ENCODE results near the gene CA12. TPM values are rescaled to one million over a fixed set of nuclear protein-coding genes. Genes with fewer than 3 reads are reported as not detected.
A peak's percentile ranks its signal among the peaks of the same experiment; 100 is the strongest.

Gene CA12
- total and polyA plus RNA-seq, 2 of the 8 experiments (the other 6 are each of a cell fraction or from before 2014, with no cell fraction given) = 4.7 to 4.9 TPM

DNA sequence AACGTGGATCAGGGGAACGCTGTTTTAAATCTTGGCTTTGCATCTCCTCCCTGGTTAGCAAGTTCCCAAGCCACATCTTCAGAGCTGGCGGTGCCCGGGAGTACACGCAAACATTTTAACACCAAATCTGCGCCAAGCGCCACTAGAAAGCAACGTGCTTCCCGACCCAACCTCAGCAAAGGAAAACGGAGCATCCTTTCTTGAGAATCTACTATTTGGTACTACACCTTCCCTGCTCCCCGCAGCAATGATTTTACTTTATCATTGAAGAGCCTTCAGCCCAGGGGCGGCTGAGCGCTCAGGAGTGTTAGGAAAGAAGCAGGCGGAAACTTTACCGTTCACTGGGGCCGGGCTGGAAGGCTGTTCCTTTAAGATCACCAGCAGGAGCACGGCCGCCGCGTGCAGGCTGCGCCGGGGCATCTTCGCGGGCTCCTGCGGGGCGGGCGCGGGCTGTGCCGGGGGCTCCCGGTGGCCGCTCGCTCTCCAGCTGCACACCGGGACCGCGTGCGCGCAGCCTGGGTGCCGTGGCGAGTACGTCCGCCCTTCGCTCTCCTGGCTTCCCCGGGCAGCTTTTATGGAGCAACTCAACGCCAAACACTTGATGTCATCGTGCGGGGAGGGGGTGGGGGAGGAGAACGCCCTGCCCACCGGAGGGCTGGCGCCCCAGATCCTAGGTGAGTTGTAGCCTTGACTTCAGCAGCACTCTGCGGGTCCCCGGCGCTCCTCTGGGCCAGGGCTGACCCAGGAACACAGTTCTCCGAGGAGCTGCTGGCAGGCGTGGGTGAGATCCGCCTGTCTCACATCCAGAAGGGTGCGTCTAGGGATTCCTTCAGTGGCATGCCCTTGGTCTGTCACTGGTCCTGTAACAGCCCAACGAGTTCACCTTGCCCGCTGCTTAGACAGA, at the start of gene CA12 (continued):
- no peak for TF ChIP-seq CHD7 (IDR thresholded peaks at IDR 0.05; ENCODE audit: insufficient replicate concordance, low read length)
- TF ChIP-seq RBBP5 (IDR thresholded peaks at IDR 0.05; ENCODE audit: borderline replicate concordance, low read depth, low read length) = peak; percentile 87; the same call in 1 of the 2 replicates
- no peak for TF ChIP-seq CHD1 (IDR thresholded peaks at IDR 0.05; ENCODE audit: low read depth, low read length)
- no peak for TF ChIP-seq CBX8 (IDR thresholded peaks at IDR 0.05; ENCODE audit: borderline replicate concordance, low read depth, low read length)
- no peak for TF ChIP-seq HDAC6 (IDR thresholded peaks at IDR 0.05; ENCODE audit: low read depth, low read length)
- TF ChIP-seq EP300 (IDR thresholded peaks at IDR 0.05; ENCODE audit: borderline replicate concordance in 1 of 2, low read depth in 2 of 2, low read length in 2 of 2) = no peak
- TF ChIP-seq POLR2AphosphoS5 (IDR thresholded peaks at IDR 0.05; ENCODE audit: low read depth, low read length) = no peak
- no peak for TF ChIP-seq ZNF274 (IDR thresholded peaks at IDR 0.05; ENCODE audit: borderline replicate concordance, extremely low read depth, low read length)
- TF ChIP-seq, protein P1, sequence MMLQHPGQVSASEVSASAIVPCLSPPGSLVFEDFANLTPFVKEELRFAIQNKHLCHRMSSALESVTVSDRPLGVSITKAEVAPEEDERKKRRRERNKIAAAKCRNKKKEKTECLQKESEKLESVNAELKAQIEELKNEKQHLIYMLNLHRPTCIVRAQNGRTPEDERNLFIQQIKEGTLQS (IDR thresholded peaks at IDR 0.05; ENCODE audit: insufficient read depth, low read depth, low read length) = no peak
